ENCODE data around the gene SPTAN1.

The SPTAN1 gene

GRCh38 chr9:128625391-128626146 is 73.2 kb downstream of the SPTAN1 start:
- no peak for DNase-seq
- in situ Hi-C loops (cut with HindIII; ENCODE audit: low pct_ligation_motif_present, low pct_unique_long_range_greater_than_20kb, low sequenced_read_pairs) = no loop called here

DNA sequence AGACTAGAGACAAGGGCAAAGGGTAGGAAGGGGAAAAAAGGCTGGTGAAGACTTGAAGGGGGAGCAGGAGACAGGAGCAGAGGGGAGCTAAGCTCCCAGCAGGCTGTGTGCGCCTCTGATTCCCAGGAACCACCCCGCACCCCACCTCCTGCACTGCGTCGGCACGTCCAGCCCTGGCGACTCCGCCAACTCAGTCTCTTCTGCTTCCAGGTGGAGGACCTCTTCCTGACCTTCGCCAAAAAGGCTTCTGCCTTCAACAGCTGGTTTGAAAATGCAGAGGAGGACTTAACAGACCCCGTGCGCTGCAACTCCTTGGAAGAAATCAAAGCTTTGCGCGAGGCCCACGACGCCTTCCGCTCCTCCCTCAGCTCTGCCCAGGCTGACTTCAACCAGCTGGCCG is 73.8 kb downstream of the SPTAN1 start:
- DNase-seq = no peak
- in situ Hi-C loops (cut with HindIII; ENCODE audit: low pct_ligation_motif_present, low pct_unique_long_range_greater_than_20kb, low sequenced_read_pairs) = no loop called here

GRCh38 chr9:128627127-128627715 is 74.8 kb downstream of the SPTAN1 start:
- in situ Hi-C loops (cut with HindIII; ENCODE audit: low pct_ligation_motif_present, low pct_unique_long_range_greater_than_20kb, low sequenced_read_pairs) = no loop called here
- no peak for DNase-seq

DNA sequence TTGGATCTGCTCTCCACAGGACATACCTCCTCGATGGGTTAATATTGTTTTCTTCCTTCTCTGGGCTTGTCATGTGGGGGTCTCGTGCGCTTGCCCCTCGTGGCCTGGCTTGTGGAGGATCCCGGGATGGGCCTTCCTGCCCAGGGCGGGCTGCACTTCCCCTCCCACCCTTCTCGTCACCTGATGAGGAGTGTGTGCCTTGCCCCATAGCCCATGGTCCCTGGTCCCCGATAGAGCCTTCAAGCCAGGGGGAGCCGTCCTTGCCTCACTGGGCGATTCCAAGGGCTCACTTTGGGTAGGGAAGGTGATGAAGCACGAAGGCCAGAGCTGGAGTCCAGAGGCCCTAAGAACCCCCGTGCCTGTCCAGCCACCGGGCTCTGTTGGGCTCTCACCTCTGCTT is 75.5 kb downstream of the SPTAN1 start:
- in situ Hi-C loops (cut with HindIII; ENCODE audit: low pct_ligation_motif_present, low pct_unique_long_range_greater_than_20kb, low sequenced_read_pairs) = no loop called here
- DNase-seq = no peak

GRCh38 chr9:128628471-128629048 is 76.2 kb downstream of the SPTAN1 start:
- in situ Hi-C loops (cut with HindIII; ENCODE audit: low pct_ligation_motif_present, low pct_unique_long_range_greater_than_20kb, low sequenced_read_pairs) = no loop called here
- DNase-seq = no peak

- in situ Hi-C loops (cut with HindIII; ENCODE audit: low pct_ligation_motif_present, low pct_unique_long_range_greater_than_20kb, low sequenced_read_pairs) = no loop called here
- no peak for DNase-seq
Observed at GRCh38 chr9:128629136-128629535, 76.7 kb downstream of the SPTAN1 start.

DNA sequence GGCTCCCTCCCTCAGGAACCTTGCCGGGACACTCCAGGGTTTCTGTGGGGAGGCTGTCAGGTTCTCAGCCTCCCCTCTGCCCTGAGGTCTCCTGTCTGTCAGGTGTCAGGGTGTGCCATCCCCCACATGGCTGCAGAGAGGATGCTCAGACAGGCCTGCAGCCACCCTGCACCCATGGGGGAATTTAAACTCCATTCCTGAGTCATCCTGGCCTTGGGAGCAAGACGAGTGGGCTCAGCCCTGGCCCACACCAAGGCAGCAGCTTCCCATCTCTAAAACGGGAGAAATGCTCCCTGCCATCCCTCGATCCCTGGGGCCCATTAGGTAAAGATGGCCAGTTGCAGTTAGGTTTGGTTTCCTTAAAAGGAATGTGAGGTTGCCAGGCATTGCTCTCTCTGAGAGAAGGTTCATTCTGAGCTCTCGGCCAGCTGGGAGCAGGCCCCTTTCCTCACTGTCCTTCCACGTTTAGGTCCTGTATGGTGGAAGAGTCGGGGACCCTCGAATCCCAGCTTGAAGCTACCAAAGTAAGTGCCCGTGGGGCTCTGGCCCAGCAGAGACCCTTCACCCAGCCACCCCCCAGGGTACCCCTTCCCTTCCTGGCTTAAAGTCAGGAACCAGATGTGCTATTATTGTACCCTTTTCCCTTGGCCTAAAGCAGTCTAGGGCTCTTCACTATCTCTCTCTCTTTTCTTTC is 77.6 kb downstream of the SPTAN1 start:
- DNase-seq = no peak
- in situ Hi-C loops (cut with HindIII; ENCODE audit: low pct_ligation_motif_present, low pct_unique_long_range_greater_than_20kb, low sequenced_read_pairs) = no loop called here

- in situ Hi-C loops (cut with HindIII; ENCODE audit: low pct_ligation_motif_present, low pct_unique_long_range_greater_than_20kb, low sequenced_read_pairs) = no loop called here
- no peak for DNase-seq
Observed at GRCh38 chr9:128631636-128632035, 79.2 kb downstream of the SPTAN1 start.

GRCh38 chr9:128632066-128632465 is 79.7 kb downstream of the SPTAN1 start:
- in situ Hi-C loops (cut with HindIII; ENCODE audit: low pct_ligation_motif_present, low pct_unique_long_range_greater_than_20kb, low sequenced_read_pairs) = no loop called here

DNA sequence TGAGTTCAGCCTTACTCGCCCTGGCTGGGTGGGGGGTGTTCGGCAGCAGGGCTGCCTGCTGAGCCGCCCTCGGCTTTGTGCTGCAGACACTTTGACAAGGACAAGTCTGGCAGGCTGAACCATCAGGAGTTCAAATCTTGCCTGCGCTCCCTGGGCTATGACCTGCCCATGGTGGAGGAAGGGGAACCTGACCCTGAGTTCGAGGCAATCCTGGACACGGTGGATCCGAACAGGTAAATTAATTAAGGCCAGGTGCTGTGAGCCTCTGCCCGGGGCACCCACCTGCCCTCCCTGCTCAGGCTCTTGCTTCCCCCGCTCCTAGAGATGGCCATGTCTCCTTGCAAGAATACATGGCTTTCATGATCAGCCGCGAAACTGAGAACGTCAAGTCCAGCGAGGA is 80.1 kb downstream of the SPTAN1 start:
- in situ Hi-C loops (cut with HindIII; ENCODE audit: low pct_ligation_motif_present, low pct_unique_long_range_greater_than_20kb, low sequenced_read_pairs) = no loop called here
- DNase-seq = no peak

More at GRCh38 chr9:128632066-128632465, 79.7 kb downstream of the SPTAN1 start:
- DNase-seq = no peak

DNA sequence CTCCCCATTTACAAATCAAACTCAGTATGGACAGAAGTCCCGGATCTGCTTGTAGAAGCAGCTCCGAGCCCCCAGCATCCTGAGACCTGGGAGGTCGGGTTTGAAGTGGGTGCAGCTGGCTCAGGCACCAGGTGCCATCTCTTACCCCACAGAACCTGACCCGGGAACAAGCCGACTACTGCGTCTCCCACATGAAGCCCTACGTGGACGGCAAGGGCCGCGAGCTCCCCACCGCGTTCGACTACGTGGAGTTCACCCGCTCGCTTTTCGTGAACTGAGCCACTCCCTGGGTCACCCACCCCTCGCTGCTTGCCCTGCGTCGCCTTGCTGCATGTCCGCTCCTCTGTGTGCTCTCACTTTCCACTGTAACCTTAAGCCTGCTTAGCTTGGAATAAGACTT is 80.7 kb downstream of the SPTAN1 start:
- in situ Hi-C loops (cut with HindIII; ENCODE audit: low pct_ligation_motif_present, low pct_unique_long_range_greater_than_20kb, low sequenced_read_pairs) = no loop called here
- no peak for DNase-seq

- DNase-seq = no peak
- in situ Hi-C loops (cut with HindIII; ENCODE audit: low pct_ligation_motif_present, low pct_unique_long_range_greater_than_20kb, low sequenced_read_pairs) = no loop called here
Observed at GRCh38 chr9:128633601-128634000, 81.2 kb downstream of the SPTAN1 start.

DNA sequence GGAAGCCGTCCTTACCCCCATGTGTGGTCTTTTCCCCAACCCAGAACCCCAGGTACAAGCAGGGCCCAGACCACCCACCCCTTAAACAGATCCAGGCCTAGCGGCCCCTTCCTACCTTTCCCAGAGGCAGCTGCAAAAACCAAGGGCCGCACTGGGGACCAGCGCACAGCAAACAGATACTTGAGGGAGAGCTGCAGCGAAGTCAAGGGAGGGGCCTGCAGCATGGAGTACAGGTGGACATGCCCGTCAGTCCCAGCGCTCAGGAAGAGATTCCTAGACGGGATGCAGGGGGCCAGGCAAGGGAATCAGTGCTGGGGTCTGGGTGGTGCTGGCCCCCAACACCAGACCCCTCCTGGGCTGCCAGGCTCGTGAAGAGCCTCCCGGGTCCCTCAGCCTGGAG is 81.7 kb downstream of the SPTAN1 start:
- in situ Hi-C loops (cut with HindIII; ENCODE audit: low pct_ligation_motif_present, low pct_unique_long_range_greater_than_20kb, low sequenced_read_pairs) = no loop called here
- DNase-seq = no peak

- no peak for DNase-seq
- in situ Hi-C loops (cut with HindIII; ENCODE audit: low pct_ligation_motif_present, low pct_unique_long_range_greater_than_20kb, low sequenced_read_pairs) = no loop called here
Observed at GRCh38 chr9:128634651-128635262, 82.4 kb downstream of the SPTAN1 start.

- in situ Hi-C loops (cut with HindIII; ENCODE audit: low pct_ligation_motif_present, low pct_unique_long_range_greater_than_20kb, low sequenced_read_pairs) = no loop called here
- peak; percentile 97 for DNase-seq
Observed at GRCh38 chr9:128635266-128636023, 83.1 kb downstream of the SPTAN1 start.

GRCh38 chr9:128636024-128636390 is 83.6 kb downstream of the SPTAN1 start:
- in situ Hi-C loops (cut with HindIII; ENCODE audit: low pct_ligation_motif_present, low pct_unique_long_range_greater_than_20kb, low sequenced_read_pairs) = no loop called here

DNA sequence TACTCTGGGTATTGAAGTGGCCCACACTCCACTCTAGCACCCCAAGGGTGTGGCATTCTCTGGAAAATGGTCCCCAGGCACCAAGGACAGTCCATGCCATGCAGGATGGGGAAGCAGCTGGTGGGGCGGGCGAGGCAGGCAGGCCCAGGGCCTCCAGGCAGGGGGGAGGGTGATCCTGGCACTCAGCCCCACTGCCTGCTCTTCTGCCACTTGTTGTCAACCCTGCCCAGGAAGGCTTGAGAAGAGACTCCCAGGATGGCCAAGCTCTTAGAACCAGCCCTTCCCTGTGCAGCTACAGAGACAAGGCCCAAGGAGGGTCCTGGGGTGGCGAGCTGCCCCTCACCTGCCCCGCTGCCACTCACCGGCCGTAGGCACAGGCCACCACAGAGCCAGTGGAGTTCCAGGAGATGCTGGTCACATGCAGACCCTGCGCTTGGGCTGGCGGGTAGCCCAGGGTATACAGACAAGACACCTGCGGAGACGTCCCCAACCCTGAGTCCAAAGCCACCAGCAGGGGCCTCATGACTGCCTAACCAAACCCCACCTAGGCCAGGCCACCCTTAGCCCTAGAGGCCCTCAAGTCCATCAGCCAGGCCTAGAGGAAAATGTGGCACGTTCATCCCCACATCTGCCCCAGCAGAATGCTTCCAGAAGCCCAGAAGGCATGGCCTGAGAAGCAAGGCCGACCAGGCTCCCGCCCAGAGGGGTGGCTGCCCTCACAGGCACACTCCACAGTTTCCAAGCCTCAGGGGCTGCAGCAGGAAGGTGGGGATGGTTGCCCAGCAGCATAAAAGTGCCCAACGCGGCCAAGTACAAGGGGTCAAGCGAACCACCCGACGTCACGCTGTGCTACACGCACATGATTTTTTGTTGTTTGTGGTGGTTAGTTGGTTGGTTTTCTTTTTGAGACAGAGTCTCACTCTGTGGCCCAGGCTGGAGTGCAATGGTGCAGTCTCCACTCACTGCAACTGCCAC is 84.5 kb downstream of the SPTAN1 start:
- no peak for DNase-seq
- in situ Hi-C loops (cut with HindIII; ENCODE audit: low pct_ligation_motif_present, low pct_unique_long_range_greater_than_20kb, low sequenced_read_pairs) = no loop called here

More at GRCh38 chr9:128636024-128636390, 83.6 kb downstream of the SPTAN1 start:
- peak; percentile 79 for DNase-seq

Data from ACHN (cell line).